Retinal pigment epithelial cell (primary cell): Measurements from ENCODE around the gene RNF212.
"Not testable (repeated sequence)": the region's sequence is repeated elsewhere in the genome, so short reads cannot be mapped to it uniquely, and the experiment has no call there.

Source experiments
- DNase-seq: peaks from one replicate; pipeline ENCODE4 v3.0.0-alpha.2; 2010; ENCODE audit warnings: low read depth
- H3K4me3 ChIP-seq: 2 replicates; pipeline ENCODE4 v1.5.1; 2011; ENCODE audit warnings: mild to moderate bottlenecking, low read length, control low read depth, moderate library complexity
- CTCF ChIP-seq: conservative IDR thresholded peaks from 2 replicates; pipeline ENCODE4 v1.5.1; 2011; ENCODE audit warnings: low read depth, low read length, control low read depth, inconsistent platforms

The RNF212 gene

GRCh38 chr4:1047106-1047975 is 66.0 kb downstream of the RNF212 start:
- no peak for TF ChIP-seq CTCF
- DNase-seq: no peak
- H3K4me3 ChIP-seq: peak overlapping the region; percentile 12

GRCh38 chr4:1046581-1047011 is 66.8 kb downstream of the RNF212 start:
- DNase-seq: not testable (repeated sequence)
- H3K4me3 ChIP-seq: peak overlapping the region; percentile 12

GRCh38 chr4:1045595-1046201 is 67.7 kb downstream of the RNF212 start:
- no peak for TF ChIP-seq CTCF
- peak overlapping the region; percentile 37 for H3K4me3 ChIP-seq
- no peak for DNase-seq

GRCh38 chr4:1045193-1045594 is 68.2 kb downstream of the RNF212 start:
- no peak for DNase-seq
- no peak for TF ChIP-seq CTCF
- H3K4me3 ChIP-seq: peak overlapping the region; percentile 37

GRCh38 chr4:1044469-1045192 is 68.7 kb downstream of the RNF212 start:
- no peak overlapping the region for H3K4me3 ChIP-seq
- TF ChIP-seq CTCF: no peak
- no peak for DNase-seq

GRCh38 chr4:1043651-1044468 is 69.5 kb downstream of the RNF212 start:
- DNase-seq: peak; percentile 96
- TF ChIP-seq CTCF: no peak
- no peak overlapping the region for H3K4me3 ChIP-seq

GRCh38 chr4:1043162-1043561 is 70.2 kb downstream of the RNF212 start:
- no peak for DNase-seq
- no peak overlapping the region for H3K4me3 ChIP-seq
- TF ChIP-seq CTCF: no peak
